Adrenal gland (tissue), 12 donors: ENCODE measurements around the gene ISG20. TPM values are rescaled to one million over a fixed set of nuclear protein-coding genes. Genes with fewer than 3 reads are reported as not detected.
A peak's percentile ranks its signal among the peaks of the same experiment; 100 is the strongest.

Experiments used
- DNase-seq, 7 donors: peaks; one replicate each; pipeline ENCODE4 v3.0.0-alpha.2; 2019 to 2020
- H3K27ac ChIP-seq, 5 donors: fragments of 200-600 bp; sonication (generic) in 4 of 5; 1 replicate in 3 of 5; 2 replicates in 2 of 5; pipeline versions ENCODE4 v1.5.1 to v1.8.0; 2016 to 2020; ENCODE audit warnings: mild to moderate bottlenecking in 1 of 5
- H3K27me3 ChIP-seq: fragments of 200-600 bp; 2 replicates; pipeline ENCODE4 v1.8.0; 2021
- H3K36me3 ChIP-seq, 2 donors: fragments of 200-600 bp; replicated peaks in 1 of 2; 1 replicate in 1 of 2; 2 replicates in 1 of 2; pipeline versions ENCODE4 v1.5.1 to v1.8.0; 2018 to 2022
- H3K4me1 ChIP-seq, 2 donors: fragments of 200-600 bp; replicated peaks in 1 of 2; 1 replicate in 1 of 2; 2 replicates in 1 of 2; pipeline versions ENCODE4 v1.5.1 to v1.8.0; 2018 to 2021
- H3K4me3 ChIP-seq, 4 donors: fragments of 200-600 bp; sonication (generic) in 3 of 4; one replicate each; pipeline ENCODE4 v1.5.1; 2016 to 2018
- H3K9me3 ChIP-seq, 3 donors: fragments of 200-600 bp; sonication (generic) in 1 of 3; replicated peaks in 1 of 3; 1 replicate in 2 of 3; 2 replicates in 1 of 3; pipeline versions ENCODE4 v1.5.1 to v1.8.0; 2016 to 2021
- CTCF ChIP-seq, 6 experiments: fragments of 450-650 bp in 4 of 6; fragments of 200-600 bp in 2 of 6; sonication (generic) in 1 of 6; IDR thresholded peaks; 1 replicate in 5 of 6; 2 replicates in 1 of 6; pipeline versions ENCODE4 v1.5.1 to v1.8.0; 2016 to 2021; ENCODE audit warnings: antibody characterized with exemption in 6 of 6, mild to moderate bottlenecking in 2 of 6, moderate library complexity in 1 of 6
- POLR2A ChIP-seq, 2 donors: fragments of 450-650 bp; IDR thresholded peaks; one replicate each; pipeline ENCODE4 v1.6.1; 2017; ENCODE audit warnings: antibody characterized with exemption in 2 of 2, mild to moderate bottlenecking in 2 of 2, moderate library complexity in 1 of 2
- WGBS, 4 donors: extraction: QIAGEN DNeasy Blood & Tissue Kit in 2 of 4; methylation state at CpG; one replicate each; pipeline versions ENCODE4 v1.1.5 to v1.1.7; 2013 to 2017; 5-methylcytosine and 5-hydroxymethylcytosine counted together
- intact Hi-C, 2 donors: fragments of 100-400 bp; cut with DNase I; formaldehyde crosslinking; loops; one replicate each; pipeline versions ENCODE4 v1.14.1 to v1.15.0; 2022 to 2023
- polyA plus RNA-seq, 3 donors: library from polyadenylated mRNA; stranded (reverse); fragments of 200-250 nt in 2 of 3; fragments of 350-450 nt in 1 of 3; fragmentation: Illumina TruSeq in 1 of 3; extraction: RNeasy Lipid Tissue Mini Kit (QIAGEN cat#74804) in 1 of 3; gene quantifications; one replicate each; pipeline ENCODE4 v1.2.3, GENCODE V29; 2013 to 2014
- total RNA-seq, 9 donors: library from RNA; depleted of rRNA in 4 of 9; stranded (reverse); fragments of >200 nt in 4 of 9; fragments of 120-200 nt in 1 of 9; fragmentation: NEBNext Ultra II Directional in 1 of 9; extraction: Animal tissue kit (Norgen Biotek cat#: 25700) in 1 of 9; gene quantifications; one replicate each; pipeline versions ENCODE4 v1.1.0 to v1.2.4, GENCODE V29; 2013 to 2023
- donor health status: healthy with polysubstance abuse.
- donor health status: Bipolar disorder and iron deficiency.
- donor health status: DM: yes; HTN: yes; CAD: no.
- donor health status: DM: no; HTN: no; CAD: no.
- donor health status: DM: no; HTN: no; CAD: no.
- donor health status: DM: yes; HTN: yes; CAD: no.

The ISG20 gene
- total and polyA plus RNA-seq, 12 donors: 1.6 to 13.6 (median 8.0) TPM

- Histone ChIP-seq H3K27ac (no peak overlapping the region), H3K9me3 (no peaks in the 10 kb centered on the region), H3K27me3 (no peaks in the 10 kb centered on the region), H3K36me3 (no peaks in the 10 kb centered on the region), H3K4me3 (no peak overlapping the region), H3K4me1 (no peaks in the 10 kb centered on the region)
- no peak for TF ChIP-seq POLR2A (IDR thresholded peaks at IDR 0.05)
- TF ChIP-seq CTCF (IDR thresholded peaks at IDR 0.05): no peak
- no peak for DNase-seq
- intact Hi-C loops: no loop called here
- WGBS, 4 donors: 89 to 100% (median 94%) methylated on average over 1 to 2 of the region's 2 CpGs
Observed at GRCh38 chr15:88700716-88701115, 61.9 kb downstream of the ISG20 start.

- TF ChIP-seq POLR2A (IDR thresholded peaks at IDR 0.05): no peak
- no peak for TF ChIP-seq CTCF (IDR thresholded peaks at IDR 0.05)
- Histone ChIP-seq H3K4me1 (no peaks in the 10 kb centered on the region), H3K27me3 (no peaks in the 10 kb centered on the region), H3K27ac (no peak overlapping the region), H3K36me3 (no peaks in the 10 kb centered on the region), H3K4me3 (no peak overlapping the region), H3K9me3 (no peaks in the 10 kb centered on the region)
- 79 to 96% (median 94%) methylated on average over 2 of the region's 2 CpGs for WGBS, 4 donors
- intact Hi-C loops: no loop called here
- DNase-seq: no peak
Observed at GRCh38 chr15:88701561-88702095, 62.8 kb downstream of the ISG20 start.

- 32 to 47% (median 38%) methylated on average over 5 of the region's 5 CpGs for WGBS, 4 donors
- H3K27me3 ChIP-seq: no peaks in the 10 kb centered on the region
- no peaks in the 10 kb centered on the region for H3K36me3 ChIP-seq
- intact Hi-C loops: no loop called here
- no peak overlapping the region for H3K4me3 ChIP-seq
- peak; percentile 26 to 72 (median 62) for DNase-seq
- no peak for TF ChIP-seq CTCF (IDR thresholded peaks at IDR 0.05)
- TF ChIP-seq POLR2A (IDR thresholded peaks at IDR 0.05): no peak
- no peak overlapping the region for H3K27ac ChIP-seq
- H3K9me3 ChIP-seq: no peaks in the 10 kb centered on the region
- no peaks in the 10 kb centered on the region for H3K4me1 ChIP-seq
Observed at GRCh38 chr15:88702983-88703382, 64.2 kb downstream of the ISG20 start.

- no peaks in the 10 kb centered on the region for H3K9me3 ChIP-seq
- DNase-seq: no peak
- no peaks in the 10 kb centered on the region for H3K4me1 ChIP-seq
- no peak overlapping the region for H3K4me3 ChIP-seq
- no peaks in the 10 kb centered on the region for H3K36me3 ChIP-seq
- no peak overlapping the region for H3K27ac ChIP-seq
- 39 to 67% (median 47%) methylated on average over 5 of the region's 5 CpGs for WGBS, 4 donors
- TF ChIP-seq POLR2A (IDR thresholded peaks at IDR 0.05): no peak
- TF ChIP-seq CTCF (IDR thresholded peaks at IDR 0.05): no peak
- intact Hi-C loops: no loop called here
- no peaks in the 10 kb centered on the region for H3K27me3 ChIP-seq
Observed at GRCh38 chr15:88703533-88703932, 64.7 kb downstream of the ISG20 start.
